Stomach (tissue), 9 donors: ENCODE results near the gene ATP6V1G2. TPM values are rescaled to one million over a fixed set of nuclear protein-coding genes. Genes with fewer than 3 reads are reported as not detected.

Experiments used
- DNase-seq, 2 donors: peaks; one replicate each; pipeline versions ENCODE4 v3.0.0 to v3.0.0-alpha.2; 2013 to 2019
- H3K27ac ChIP-seq, 5 donors: fragments of 200-600 bp in 4 of 5; sonication (generic) in 4 of 5; one replicate each; pipeline ENCODE4 v1.5.1; 2013 to 2019; ENCODE audit warnings: mild to moderate bottlenecking in 1 of 5, moderate library complexity in 1 of 5
- H3K27me3 ChIP-seq, 3 donors: fragments of 200-600 bp; sonication (generic); one replicate each; pipeline ENCODE4 v1.5.1; 2017 to 2019; ENCODE audit warnings: mixed run types in 1 of 3
- H3K36me3 ChIP-seq, 4 donors: fragments of 200-600 bp; sonication (generic); 1 replicate in 3 of 4; 2 replicates in 1 of 4; pipeline ENCODE4 v1.5.1; 2016 to 2019
- H3K4me1 ChIP-seq, 4 donors: fragments of 200-600 bp; sonication (generic); one replicate each; pipeline ENCODE4 v1.5.1; 2016 to 2019
- H3K4me3 ChIP-seq, 4 donors: fragments of 200-600 bp; sonication (generic) in 3 of 4; one replicate each; pipeline ENCODE4 v1.5.1; 2016 to 2019; ENCODE audit warnings: mild to moderate bottlenecking in 1 of 4
- H3K9me3 ChIP-seq, 4 donors: fragments of 200-600 bp; sonication (generic); one replicate each; pipeline ENCODE4 v1.5.1; 2016 to 2019
- CTCF ChIP-seq, 7 experiments: fragments of 450-650 bp in 4 of 7; fragments of 200-600 bp in 3 of 7; sonication (generic) in 3 of 7; IDR thresholded peaks; one replicate each; pipeline ENCODE4 v1.5.1; 2016 to 2019; ENCODE audit warnings: antibody characterized with exemption in 7 of 7, control low read depth in 2 of 7, mild to moderate bottlenecking in 1 of 7
- EP300 ChIP-seq: sonication (generic); formaldehyde crosslinking; IDR thresholded peaks from one replicate; pipeline ENCODE4 v1.6.1; 2017; ENCODE audit warnings: antibody characterized with exemption
- POLR2A ChIP-seq, 4 donors: fragments of 450-650 bp; IDR thresholded peaks; one replicate each; pipeline ENCODE4 v1.6.1; 2016; ENCODE audit warnings: antibody characterized with exemption in 4 of 4, control low read depth in 2 of 4, mild to moderate bottlenecking in 1 of 4, moderate library complexity in 1 of 4
- POLR2AphosphoS5 ChIP-seq, 3 donors: sonication (generic); formaldehyde crosslinking; IDR thresholded peaks; one replicate each; pipeline ENCODE4 v1.6.1; 2016; ENCODE audit warnings: antibody characterized with exemption in 3 of 3
- WGBS, 5 donors: extraction: QIAGEN DNeasy Blood & Tissue Kit in 3 of 5; methylation state at CpG; one replicate each; pipeline versions ENCODE4 v1.1.5 to v1.1.7; 2013 to 2018; 5-methylcytosine and 5-hydroxymethylcytosine counted together
- intact Hi-C: fragments of 100-400 bp; cut with DNase I; formaldehyde crosslinking; loops from one replicate; pipeline ENCODE4 v1.15.1; 2023; ENCODE audit warnings: low total_unique reads
- polyA plus RNA-seq, 3 donors: library from polyadenylated mRNA; stranded (reverse); fragments of 200-250 nt; gene quantifications; one replicate each; pipeline ENCODE4 v1.2.3, GENCODE V29; 2013
- total RNA-seq, 5 donors: library from RNA; depleted of rRNA; stranded (reverse); fragments of >200 nt; gene quantifications; one replicate each; pipeline versions ENCODE4 v1.1.0 to v1.2.3, GENCODE V29; 2014 to 2016
- donor health status: healthy with polysubstance abuse.
- donor health status: Bipolar disorder and iron deficiency.
- donor health status: healthy.

ATP6V1G2 gene
- total and polyA plus RNA-seq, 8 donors, result 0.87 to 4.6 (median 1.8) TPM; not detected in 2

- Histone ChIP-seq H3K36me3 (peaks cover 62 to 65% (median 65%) of the 10 kb centered on the region in 4 donors), H3K4me1 (peaks cover 30 to 64% (median 51%) of the 10 kb centered on the region in 4 donors), H3K9me3 (no peaks in the 10 kb centered on the region), H3K4me3 (peak overlapping the region in 2 of 4 donors; percentile 68 to 83), H3K27ac (peak overlapping the region in 1 of 5 donors; percentile 99), H3K27me3 (no peaks in the 10 kb centered on the region)
- DNase-seq, result no peak
- WGBS, 5 donors, result 41 to 50% (median 47%) methylated on average over 6 of the region's 6 CpGs
- intact Hi-C loops, result no loop called here
- TF ChIP-seq POLR2A (IDR thresholded peaks at IDR 0.05) (no peak), EP300 (no peak), CTCF (IDR thresholded peaks at IDR 0.05) (no peak), POLR2AphosphoS5 (IDR thresholded peaks at IDR 0.05) (no peak)
These were observed 7.5 kb downstream of the ATP6V1G2 start for GRCh38 chr6:31538805-31539400.

- H3K36me3 ChIP-seq, result peaks cover 91 to 97% (median 97%) of the 10 kb centered on the region in 4 donors
- no peak for DNase-seq
- no peaks in the 10 kb centered on the region for H3K27me3 ChIP-seq
- peaks cover 24 to 53% (median 43%) of the 10 kb centered on the region in 4 donors for H3K4me1 ChIP-seq
- H3K9me3 ChIP-seq, result no peaks in the 10 kb centered on the region
- 29 to 79% (median 37%) methylated on average over 2 of the region's 2 CpGs for WGBS, 5 donors
- H3K4me3 ChIP-seq, result no peak overlapping the region
- no peak for TF ChIP-seq POLR2AphosphoS5 (IDR thresholded peaks at IDR 0.05)
- no peak for TF ChIP-seq CTCF (IDR thresholded peaks at IDR 0.05)
- TF ChIP-seq EP300, result no peak
- no peak for TF ChIP-seq POLR2A (IDR thresholded peaks at IDR 0.05)
- intact Hi-C loops, result no loop called here
- no peak overlapping the region for H3K27ac ChIP-seq
These were observed 10.7 kb downstream of the ATP6V1G2 start for GRCh38 chr6:31535538-31536324.

GRCh38 chr6:31534521-31535040, 11.8 kb downstream of the ATP6V1G2 start:
- TF ChIP-seq POLR2A (IDR thresholded peaks at IDR 0.05) (no peak), POLR2AphosphoS5 (IDR thresholded peaks at IDR 0.05) (no peak), EP300 (no peak), CTCF (IDR thresholded peaks at IDR 0.05) (no peak)
- WGBS, 5 donors, result 90 to 91% (median 90%) methylated on average over 24 of the region's 24 CpGs
- Histone ChIP-seq H3K27me3 (no peaks in the 10 kb centered on the region), H3K4me1 (peaks cover 12 to 42% (median 31%) of the 10 kb centered on the region in 4 donors), H3K9me3 (no peaks in the 10 kb centered on the region), H3K36me3 (peaks cover 96 to 100% (median 100%) of the 10 kb centered on the region in 4 donors), H3K27ac (no peak overlapping the region), H3K4me3 (no peak overlapping the region)
- intact Hi-C loops, result no loop called here
- no peak for DNase-seq

- intact Hi-C loops, result no loop called here
- no peak for DNase-seq
- WGBS, 5 donors, result 86 to 97% (median 94%) methylated on average over 6 of the region's 6 CpGs
- peaks cover 6 to 36% (median 26%) of the 10 kb centered on the region in 4 donors for H3K4me1 ChIP-seq
- H3K27ac ChIP-seq, result no peak overlapping the region
- H3K4me3 ChIP-seq, result no peak overlapping the region
- TF ChIP-seq CTCF (IDR thresholded peaks at IDR 0.05) (no peak), POLR2AphosphoS5 (IDR thresholded peaks at IDR 0.05) (peak in 1 of 3 donors; percentile 2)
- H3K27me3 ChIP-seq, result no peaks in the 10 kb centered on the region
- no peaks in the 10 kb centered on the region for H3K9me3 ChIP-seq
- H3K36me3 ChIP-seq, result peaks cover 91 to 98% (median 97%) of the 10 kb centered on the region in 4 donors
These were observed 12.4 kb downstream of the ATP6V1G2 start for GRCh38 chr6:31534011-31534410.
